BE2C (cell line): Measurements from ENCODE around the gene RNGTT.
"Not testable (repeated sequence)": the region's sequence is repeated elsewhere in the genome, so short reads cannot be mapped to it uniquely, and the experiment has no call there.

ENCODE experiments used
- DNase-seq: peaks from one replicate; pipeline ENCODE4 v3.0.0-alpha.2; 2020
- H3K27me3 ChIP-seq: fragments of 250-450 bp; sonication (Bioruptor Pico); 2 replicates; pipeline ENCODE4 v1.5.1; 2020; ENCODE audit warnings: mild to moderate bottlenecking
- H3K36me3 ChIP-seq: fragments of 250-450 bp; sonication (Bioruptor Pico); 2 replicates; pipeline ENCODE4 v1.5.1; 2020; ENCODE audit warnings: mild to moderate bottlenecking
- H3K4me1 ChIP-seq: fragments of 250-450 bp; sonication (Bioruptor Pico); 2 replicates; pipeline ENCODE4 v1.5.1; 2020
- H3K4me3 ChIP-seq: 2 replicates; pipeline ENCODE4 v1.5.1; 2011; ENCODE audit warnings: low read depth, low read length
- H3K9me3 ChIP-seq: fragments of 250-450 bp; sonication (Bioruptor Pico); 2 replicates; pipeline ENCODE4 v1.5.1; 2020
- TF ChIP-seq, protein P1 (sequence below): IDR thresholded peaks from 2 replicates; pipeline ENCODE4 v1.5.1; 2012; ENCODE audit warnings: mild to moderate bottlenecking, low read depth, low read length

Gene RNGTT

DNA sequence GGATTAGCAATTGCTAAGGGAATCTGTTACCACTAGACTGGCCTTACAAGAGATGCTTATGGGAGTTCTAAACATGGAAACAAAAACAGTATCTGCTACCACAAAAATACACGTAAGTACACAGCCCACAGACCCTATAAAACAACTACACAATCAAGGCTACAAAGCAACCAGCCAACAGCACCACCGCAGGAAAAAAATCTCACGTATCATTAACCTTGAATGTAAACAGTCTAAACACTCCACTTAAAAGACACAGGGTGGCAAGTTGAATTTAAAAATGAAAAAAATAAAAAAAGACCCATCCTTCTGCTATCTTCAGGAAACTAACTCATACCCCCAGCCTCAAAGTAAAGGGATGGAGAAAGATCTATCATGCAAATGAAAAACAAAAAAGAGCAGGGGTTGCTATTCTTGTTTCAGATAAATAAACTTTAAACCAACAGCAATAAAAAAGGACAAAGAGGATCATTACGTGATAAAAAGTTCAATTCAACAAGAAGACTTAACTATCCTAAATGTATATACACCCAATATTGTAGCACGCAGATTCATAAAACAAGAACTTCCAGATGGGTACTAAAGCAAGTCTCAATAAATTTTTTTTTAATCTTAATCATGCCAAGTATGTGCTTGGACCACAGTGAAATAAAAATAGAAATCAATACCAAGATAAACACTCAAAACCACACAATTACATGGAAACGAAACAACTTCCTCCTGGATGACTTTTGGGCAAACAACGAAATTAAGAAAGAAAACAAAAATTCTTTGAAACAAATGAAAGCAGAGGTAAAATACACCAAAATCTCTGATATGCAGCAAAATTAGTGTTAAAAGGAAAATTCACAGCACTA lies 52.3 kb downstream of the RNGTT start:
- TF ChIP-seq, protein P1, sequence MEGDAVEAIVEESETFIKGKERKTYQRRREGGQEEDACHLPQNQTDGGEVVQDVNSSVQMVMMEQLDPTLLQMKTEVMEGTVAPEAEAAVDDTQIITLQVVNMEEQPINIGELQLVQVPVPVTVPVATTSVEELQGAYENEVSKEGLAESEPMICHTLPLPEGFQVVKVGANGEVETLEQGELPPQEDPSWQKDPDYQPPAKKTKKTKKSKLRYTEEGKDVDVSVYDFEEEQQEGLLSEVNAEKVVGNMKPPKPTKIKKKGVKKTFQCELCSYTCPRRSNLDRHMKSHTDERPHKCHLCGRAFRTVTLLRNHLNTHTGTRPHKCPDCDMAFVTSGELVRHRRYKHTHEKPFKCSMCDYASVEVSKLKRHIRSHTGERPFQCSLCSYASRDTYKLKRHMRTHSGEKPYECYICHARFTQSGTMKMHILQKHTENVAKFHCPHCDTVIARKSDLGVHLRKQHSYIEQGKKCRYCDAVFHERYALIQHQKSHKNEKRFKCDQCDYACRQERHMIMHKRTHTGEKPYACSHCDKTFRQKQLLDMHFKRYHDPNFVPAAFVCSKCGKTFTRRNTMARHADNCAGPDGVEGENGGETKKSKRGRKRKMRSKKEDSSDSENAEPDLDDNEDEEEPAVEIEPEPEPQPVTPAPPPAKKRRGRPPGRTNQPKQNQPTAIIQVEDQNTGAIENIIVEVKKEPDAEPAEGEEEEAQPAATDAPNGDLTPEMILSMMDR: no peak
- Histone ChIP-seq H3K27me3 (no peaks in the 10 kb centered on the region), H3K9me3 (no peaks in the 10 kb centered on the region), H3K4me3 (no peak overlapping the region), H3K36me3 (no peaks in the 10 kb centered on the region), H3K4me1 (no peaks in the 10 kb centered on the region)
- no peak for DNase-seq

DNA sequence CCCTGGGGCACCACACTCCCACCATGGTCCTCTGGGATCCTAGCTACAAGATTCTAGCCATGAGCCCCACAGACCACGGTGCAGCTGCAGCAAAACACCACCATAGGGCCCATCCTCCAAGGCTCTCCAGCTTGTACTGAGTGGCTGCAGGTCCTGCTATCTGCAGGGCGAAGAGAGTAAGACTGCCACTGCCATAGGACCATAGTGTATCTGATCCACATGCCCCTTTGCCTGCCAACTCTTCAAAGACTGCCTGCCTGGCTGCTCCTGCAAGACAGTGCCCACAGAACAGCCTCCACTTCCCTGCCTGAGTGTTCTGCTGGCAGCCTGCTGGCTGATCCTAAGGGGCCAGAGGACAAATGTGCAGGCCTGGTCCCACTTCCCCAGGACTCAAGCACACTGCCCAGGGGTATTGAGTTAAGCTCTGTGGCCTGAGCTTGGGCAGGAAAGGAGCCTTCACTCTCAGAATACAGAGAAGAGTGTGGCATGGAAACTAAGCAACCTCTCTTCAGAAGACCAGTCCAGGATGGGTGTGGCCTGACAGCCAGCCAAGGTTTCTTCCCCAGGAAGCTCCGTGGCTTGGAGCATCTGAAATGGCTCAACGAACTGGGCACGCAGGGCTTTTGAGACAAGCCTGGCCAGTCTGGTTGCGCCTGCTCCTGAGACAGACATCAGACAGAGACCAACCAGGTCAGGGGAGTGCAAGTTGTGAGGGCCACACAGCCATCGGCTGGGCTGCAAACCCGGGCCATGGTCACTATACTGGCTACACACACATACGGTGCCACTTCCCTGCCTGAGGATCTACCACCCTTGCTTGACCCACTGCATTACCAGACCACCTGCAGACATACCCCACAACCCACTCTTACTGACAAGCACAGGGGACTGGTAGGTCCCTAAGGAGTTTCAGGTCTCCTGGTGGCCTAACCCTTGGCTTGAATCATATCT lies 54.5 kb downstream of the RNGTT start:
- no peak overlapping the region for H3K4me3 ChIP-seq
- H3K27me3 ChIP-seq: no peaks in the 10 kb centered on the region
- DNase-seq: no peak
- no peaks in the 10 kb centered on the region; the same call in 1 of the 2 replicates for H3K36me3 ChIP-seq
- TF ChIP-seq, protein P1: no peak
- H3K9me3 ChIP-seq: no peaks in the 10 kb centered on the region
- H3K4me1 ChIP-seq: no peaks in the 10 kb centered on the region

DNA sequence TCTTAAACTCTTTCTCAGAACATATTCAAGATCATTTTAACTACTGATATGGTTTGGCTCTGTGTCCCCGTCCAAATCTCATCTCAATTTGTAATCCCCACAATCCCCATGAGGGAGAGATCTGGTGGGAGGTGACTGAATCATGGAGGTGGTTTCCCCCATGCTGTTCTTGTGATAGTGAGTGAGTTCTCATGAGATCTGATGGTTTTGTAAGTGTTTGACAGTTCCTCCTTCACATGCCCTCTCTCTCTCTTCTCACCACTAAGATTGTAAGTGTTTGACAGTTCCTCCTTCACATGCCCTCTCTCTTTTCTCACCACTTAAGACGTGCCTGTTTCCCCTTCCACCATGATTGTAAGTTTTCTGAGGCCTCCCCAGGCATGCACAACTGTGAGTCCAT lies 56.3 kb downstream of the RNGTT start:
- H3K9me3 ChIP-seq, H3K36me3 ChIP-seq, H3K27me3 ChIP-seq, H3K4me1 ChIP-seq, H3K4me3 ChIP-seq, DNase-seq: not testable (repeated sequence)

DNA sequence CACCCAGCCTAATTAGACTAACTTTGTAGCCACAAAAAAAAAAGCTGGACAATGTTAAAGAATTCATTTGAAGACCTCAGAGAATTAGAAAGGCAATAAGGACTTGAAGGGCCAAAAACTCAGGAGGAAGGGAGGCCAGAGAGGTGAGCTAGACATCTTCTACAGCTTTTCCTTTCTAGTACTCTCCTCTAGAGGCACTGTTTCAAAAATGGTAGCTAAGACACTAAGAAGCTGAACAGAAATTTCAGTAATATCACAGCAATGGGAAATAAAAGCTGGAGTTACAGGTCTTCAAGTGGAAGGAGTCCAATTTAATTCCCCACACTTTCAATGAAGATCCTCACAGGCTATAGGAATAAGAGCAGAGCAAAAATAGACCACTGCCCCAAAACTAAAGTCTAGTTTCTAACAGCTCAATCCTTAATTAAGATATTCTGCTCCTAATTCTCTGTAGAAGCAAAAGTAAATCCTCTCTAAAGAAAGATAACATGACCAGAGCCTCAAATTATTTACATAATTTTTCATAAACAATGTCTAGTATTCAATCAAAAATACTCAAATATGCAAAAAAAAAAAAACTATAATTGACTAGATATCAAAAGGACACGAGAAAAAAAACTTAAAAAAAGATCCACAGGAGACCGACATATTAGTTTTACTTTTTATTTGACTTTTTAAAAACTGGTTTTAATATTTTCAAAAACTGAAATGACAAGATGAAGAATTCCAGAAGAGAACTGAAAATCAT lies 63.7 kb downstream of the RNGTT start:
- DNase-seq: no peak
- TF ChIP-seq, protein P1: peak; percentile 49

DNA sequence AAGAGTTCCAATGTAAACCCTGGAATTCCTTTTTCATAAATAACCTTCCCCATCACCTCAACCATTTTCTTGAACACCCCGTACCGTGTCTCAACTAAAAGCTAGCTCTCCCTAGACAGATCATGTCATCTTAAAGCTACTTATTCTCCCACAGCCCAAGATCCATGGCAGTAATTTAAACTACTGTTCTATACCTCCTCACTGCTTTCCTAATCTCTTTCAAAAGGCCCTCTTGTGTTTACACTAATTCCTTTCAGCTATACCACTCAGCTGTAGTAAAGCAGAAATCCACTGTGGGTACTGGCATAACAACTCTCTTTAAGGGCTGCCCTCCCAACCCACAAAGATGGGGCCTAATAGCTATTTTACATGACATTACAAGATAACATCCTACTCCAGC lies 67.5 kb downstream of the RNGTT start:
- TF ChIP-seq, protein P1: no peak

More for the DNA sequence above, 63.7 kb downstream of the RNGTT start:
- Histone ChIP-seq H3K4me3 (no peak overlapping the region), H3K36me3 (peaks cover 3% of the 10 kb centered on the region; the same call in 1 of the 2 replicates), H3K27me3 (no peaks in the 10 kb centered on the region), H3K4me1 (no peaks in the 10 kb centered on the region), H3K9me3 (no peaks in the 10 kb centered on the region)

More for the DNA sequence above, 67.5 kb downstream of the RNGTT start:
- Histone ChIP-seq H3K4me3 (no peak overlapping the region), H3K36me3 (no peaks in the 10 kb centered on the region), H3K27me3 (no peaks in the 10 kb centered on the region), H3K4me1 (no peaks in the 10 kb centered on the region), H3K9me3 (no peaks in the 10 kb centered on the region)
- no peak for DNase-seq
